GM19240 (cell line): ENCODE data around the gene ADGRL3.

Experiments used
- DNase-seq: peaks from one replicate; pipeline ENCODE4 v3.0.0; 2011; ENCODE audit warnings: low spot score; ENCODE audit not compliant: insufficient read length

The ADGRL3 gene

GRCh38 chr4:61426229-61426628 lies 226.1 kb downstream of the ADGRL3 start:
- no peak for DNase-seq

GRCh38 chr4:61427099-61427817 lies 227.1 kb downstream of the ADGRL3 start:
- DNase-seq: no peak

- no peak for DNase-seq
Measured at GRCh38 chr4:61427818-61428495, 227.8 kb downstream of the ADGRL3 start.

DNA sequence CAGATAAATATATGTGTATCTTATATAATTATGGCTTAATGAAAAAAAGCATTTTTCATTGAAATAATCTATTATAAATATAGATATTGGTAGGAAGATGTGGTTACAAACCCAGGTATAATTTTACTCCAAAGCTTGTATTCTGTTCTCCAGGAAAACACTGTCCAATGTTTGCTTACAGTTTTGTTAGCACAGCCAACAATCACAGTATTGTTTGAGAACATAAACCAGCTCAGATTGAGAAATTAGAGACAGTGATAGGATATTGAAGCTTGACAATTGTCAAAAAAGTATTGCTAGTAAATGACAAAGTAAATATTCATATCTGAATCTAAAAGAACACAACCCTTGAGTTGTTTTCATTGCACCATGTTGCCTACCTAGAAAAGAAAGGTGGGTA lies 228.8 kb downstream of the ADGRL3 start:
- DNase-seq: no peak

GRCh38 chr4:61431131-61431530 lies 231.0 kb downstream of the ADGRL3 start:
- no peak for DNase-seq

DNA sequence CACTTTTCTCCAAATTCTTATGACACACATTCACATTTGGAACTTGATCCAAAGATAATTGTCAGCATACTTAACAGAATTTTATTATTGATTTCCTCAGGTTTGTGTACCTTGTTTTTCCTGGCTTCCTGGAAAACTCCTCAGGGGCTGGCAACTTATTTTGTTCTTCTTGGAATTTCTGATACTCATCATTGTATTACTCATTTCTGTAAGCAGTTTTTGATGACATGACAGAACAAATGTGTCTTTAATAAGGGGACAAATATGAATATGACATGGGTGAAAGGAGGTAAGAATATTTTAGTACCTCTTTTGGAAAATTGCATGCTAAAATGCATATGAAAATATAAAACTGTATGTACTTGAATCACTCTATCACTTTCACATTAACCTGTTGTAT lies 237.8 kb downstream of the ADGRL3 start:
- DNase-seq: no peak

DNA sequence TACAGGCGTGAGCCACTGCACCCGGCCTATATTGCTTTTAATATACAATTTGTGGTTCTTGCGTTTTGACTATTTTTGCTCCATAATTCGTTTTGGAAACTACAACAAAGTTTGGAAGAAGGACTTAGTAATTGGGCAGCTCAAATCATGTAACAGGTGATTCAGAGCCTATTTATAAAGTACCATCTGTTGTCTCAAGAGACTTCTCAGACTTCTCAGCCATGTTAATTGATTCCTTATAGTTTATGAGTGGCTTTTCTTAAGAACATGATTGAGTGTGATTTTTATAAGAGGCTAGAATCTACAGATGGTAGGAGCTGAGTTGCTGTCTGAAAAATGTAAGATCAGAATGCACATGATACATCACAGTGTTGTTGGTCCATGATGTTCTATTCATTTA lies 240.2 kb downstream of the ADGRL3 start:
- no peak for DNase-seq

- DNase-seq: no peak
Measured at GRCh38 chr4:61442936-61443335, 242.8 kb downstream of the ADGRL3 start.

DNA sequence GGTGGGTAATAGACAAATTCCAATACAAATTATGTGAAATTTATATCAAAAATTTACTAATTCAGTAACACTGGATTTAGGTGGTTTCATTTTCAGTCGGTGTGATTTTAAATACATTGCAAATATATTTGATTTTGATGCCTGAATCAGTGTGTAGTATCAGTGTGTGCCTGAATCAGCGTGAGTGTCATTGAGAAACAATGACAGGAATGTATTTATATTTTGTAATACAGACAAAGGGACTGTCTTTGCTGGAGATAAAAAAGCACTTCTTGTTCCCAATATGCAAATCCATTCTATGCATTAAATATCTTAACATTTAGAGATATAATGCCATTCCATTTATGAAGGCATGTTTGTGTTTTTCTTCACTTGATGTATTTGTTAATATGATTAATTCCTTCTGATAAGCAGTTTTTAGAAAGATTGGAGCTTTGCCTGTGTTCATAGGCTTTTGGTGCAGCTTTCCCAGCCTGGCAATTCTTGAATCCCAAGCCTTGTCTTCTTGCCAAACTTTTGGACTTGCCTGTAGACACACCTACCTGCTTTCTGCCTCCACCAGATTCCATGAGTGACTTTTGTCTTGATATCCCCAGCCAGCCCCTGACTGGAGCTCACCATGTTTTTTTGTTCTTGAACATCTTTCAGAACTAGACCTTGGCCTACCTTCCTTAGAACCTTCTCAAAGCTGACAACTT lies 243.8 kb downstream of the ADGRL3 start:
- DNase-seq: no peak

DNA sequence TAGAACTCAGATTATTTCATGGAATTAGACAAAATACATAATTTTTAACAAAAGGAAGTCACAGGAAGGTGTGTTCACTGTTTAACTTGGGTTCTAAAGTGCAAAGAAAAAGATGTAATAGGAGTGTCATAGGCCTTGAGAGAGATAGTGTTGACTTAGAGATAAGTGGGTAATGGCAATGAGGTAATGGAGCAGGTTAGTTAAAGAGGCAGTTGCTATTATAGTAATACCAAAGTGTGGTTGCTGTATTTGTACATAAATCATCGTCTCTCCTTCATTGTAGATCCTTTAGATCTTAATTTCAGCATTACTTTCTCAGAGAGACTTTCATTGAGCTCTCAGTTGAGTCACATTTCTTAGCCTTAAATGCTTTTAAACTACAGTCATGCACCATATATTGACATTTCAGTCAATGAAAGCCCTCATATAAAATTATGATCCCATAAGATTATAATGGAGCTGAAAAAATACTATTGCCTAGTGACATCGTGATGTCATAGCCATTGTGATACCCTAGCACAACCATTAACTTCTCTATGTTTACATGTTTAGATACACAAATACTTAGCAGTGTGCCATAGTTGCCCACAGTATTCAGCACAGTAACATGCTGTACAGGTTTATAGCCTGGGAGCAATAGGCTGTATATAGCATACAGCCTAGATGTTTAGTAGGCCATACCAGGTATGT lies 245.4 kb downstream of the ADGRL3 start:
- no peak for DNase-seq

GRCh38 chr4:61446941-61447340 lies 246.8 kb downstream of the ADGRL3 start:
- DNase-seq: no peak

- DNase-seq: no peak
Measured at GRCh38 chr4:61447918-61448317, 247.8 kb downstream of the ADGRL3 start.

GRCh38 chr4:61451935-61452334 lies 251.8 kb downstream of the ADGRL3 start:
- DNase-seq: no peak

DNA sequence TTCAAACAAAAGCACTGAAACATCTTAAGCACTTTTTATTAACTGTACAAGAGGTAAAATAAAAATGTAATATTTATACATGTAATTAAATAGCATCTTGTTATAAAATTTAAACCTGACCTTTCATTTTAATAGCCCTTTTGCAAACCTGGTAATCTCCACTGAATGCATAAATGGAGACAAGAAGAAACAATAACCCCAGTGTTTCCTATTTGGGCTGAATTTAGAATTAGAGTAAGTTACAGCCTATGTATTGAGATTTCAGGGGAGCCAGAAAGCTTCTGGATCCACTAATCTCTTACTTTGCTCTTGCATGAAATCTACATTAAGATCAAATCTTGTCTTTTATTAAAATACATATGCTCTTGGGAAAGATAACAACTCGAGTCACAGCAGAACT lies 261.8 kb downstream of the ADGRL3 start:
- no peak for DNase-seq

DNA sequence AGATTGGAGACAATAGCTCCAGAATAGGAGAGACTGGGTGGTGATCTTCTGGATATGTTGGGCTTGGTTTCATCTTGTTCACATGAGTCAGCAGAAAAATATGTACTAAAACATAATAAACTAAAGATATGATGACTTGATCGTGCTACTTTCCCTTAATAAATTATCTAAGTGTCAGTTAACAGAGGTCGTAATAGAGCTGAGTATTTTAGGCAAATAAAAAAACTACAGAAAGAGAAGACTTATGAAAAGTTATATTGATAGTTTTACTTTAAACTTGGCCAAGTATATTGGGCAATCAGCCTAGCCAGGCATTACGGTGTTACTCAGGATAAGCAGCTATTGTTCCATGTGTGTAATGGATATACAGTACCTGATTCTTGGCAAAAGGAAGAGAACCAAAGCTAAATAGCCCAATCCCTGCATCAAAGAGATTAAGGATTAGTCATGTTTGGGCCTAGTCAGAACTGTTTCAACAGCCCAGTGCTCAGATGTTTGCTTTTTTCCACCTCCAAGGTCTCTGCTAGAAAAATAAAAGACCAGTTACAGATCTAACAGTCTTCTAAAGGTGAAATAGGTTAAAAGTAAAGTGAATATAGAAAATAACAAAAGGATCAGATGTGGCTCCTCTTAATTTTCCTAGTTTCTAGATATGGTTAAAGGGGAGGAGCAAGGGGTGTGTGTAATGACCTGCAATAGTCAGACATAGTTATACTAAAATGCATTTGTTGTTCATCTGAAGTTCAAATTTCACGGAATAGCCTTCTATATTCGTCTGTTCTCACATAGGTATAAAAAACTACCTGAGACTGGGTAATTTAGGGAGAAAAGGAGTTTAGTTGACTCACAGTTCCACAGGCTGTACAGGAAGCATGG lies 262.6 kb downstream of the ADGRL3 start:
- no peak for DNase-seq

DNA sequence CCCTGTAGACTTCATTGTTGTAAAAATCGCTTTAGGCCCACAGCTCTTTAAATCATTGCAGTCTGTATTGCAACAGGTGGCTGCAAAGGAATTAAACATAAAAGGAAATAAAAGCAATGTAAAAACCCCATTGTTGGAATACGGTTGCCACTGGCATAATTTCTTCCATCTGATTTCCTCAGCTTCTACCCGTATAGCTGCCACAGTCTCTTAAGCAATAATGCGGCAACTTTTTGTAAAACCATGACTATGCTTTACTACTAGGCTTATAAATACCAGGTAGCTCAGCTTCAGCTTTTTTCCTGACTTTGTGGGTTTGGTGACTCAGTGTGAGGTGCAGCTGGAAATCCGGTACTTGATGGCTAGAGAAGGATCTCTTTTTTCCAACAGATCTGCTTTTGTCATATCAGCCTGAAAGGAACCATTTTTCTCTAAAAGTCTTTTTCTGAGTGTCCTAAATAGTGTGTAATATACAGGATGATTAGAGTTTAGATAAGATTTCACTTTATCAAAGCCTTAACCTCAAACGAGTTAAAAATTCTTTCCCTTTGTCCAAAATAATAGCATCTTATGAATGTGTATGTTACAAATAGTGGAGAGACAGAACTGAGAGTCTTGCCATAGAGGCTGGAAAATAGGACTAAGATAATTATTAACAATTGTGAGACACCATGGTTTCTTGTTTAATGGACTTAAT lies 268.0 kb downstream of the ADGRL3 start:
- DNase-seq: no peak

- no peak for DNase-seq
Measured at GRCh38 chr4:61473306-61473705, 273.2 kb downstream of the ADGRL3 start.

- no peak for DNase-seq
Measured at GRCh38 chr4:61478340-61478739, 278.2 kb downstream of the ADGRL3 start.

GRCh38 chr4:61485056-61485455 lies 284.9 kb downstream of the ADGRL3 start:
- no peak for DNase-seq

GRCh38 chr4:61489927-61490326 lies 289.8 kb downstream of the ADGRL3 start:
- DNase-seq: no peak
